B cell (primary cell): Measurements from ENCODE around the gene ARIH2. TPM values are rescaled to one million over a fixed set of nuclear protein-coding genes. Genes with fewer than 3 reads are reported as not detected.

Source experiments
- ATAC-seq: fragments of 200-7000 bp; cut with Tn5 transposase; one replicate; pipeline ENCODE4 v1.10.0; 2021; ENCODE audit warnings: low read depth, mild to moderate bottlenecking, moderate number of reproducible peaks, moderate library complexity
- CTCF ChIA-PET: fragments of 350-600 bp; sonication (Branson Sonifier 250); formaldehyde crosslinking; loops from one replicate; lab custom pipeline; 2021; ENCODE audit warnings: antibody characterized with exemption, inconsistent platforms; lab: Charles Lee
- POLR2A ChIA-PET: fragments of 350-600 bp; sonication (Branson Sonifier 250); formaldehyde crosslinking; loops from one replicate; lab custom pipeline; 2021; ENCODE audit warnings: antibody characterized with exemption; lab: Charles Lee
- DNase-seq: peaks from one replicate; pipeline ENCODE4 v3.0.0; 2013
- H2AFZ ChIP-seq: 2 replicates; pipeline ENCODE4 v1.6.1; 2012; ENCODE audit warnings: mild to moderate bottlenecking, low read depth, low read length; ENCODE audit not compliant: insufficient read depth, poor library complexity, severe bottlenecking
- H3K27ac ChIP-seq, 2 donors: 1 replicate in 1 of 2; 2 replicates in 1 of 2; pipeline ENCODE4 v1.5.1; 2012 to 2013; ENCODE audit warnings: low read length in 2 of 2, mild to moderate bottlenecking in 2 of 2, moderate library complexity in 1 of 2
- H3K27me3 ChIP-seq, 4 experiments: fragments of 200-600 bp in 1 of 4; sonication (generic) in 1 of 4; replicated peaks in 1 of 4; 1 replicate in 2 of 4; 2 replicates in 2 of 4; pipeline versions ENCODE4 v1.6.1 to v1.7.0; 2013 to 2016; ENCODE audit warnings: low read length in 3 of 4, mild to moderate bottlenecking in 2 of 4, mixed read lengths in 1 of 4, moderate library complexity in 1 of 4; ENCODE audit not compliant: insufficient read depth in 4 of 4, control insufficient read depth in 3 of 4; ENCODE audit errors: control extremely low read depth in 1 of 4
- H3K36me3 ChIP-seq, 2 experiments: replicated peaks in 1 of 2; 1 replicate in 1 of 2; 2 replicates in 1 of 2; pipeline versions ENCODE4 v1.6.1 to v1.7.1; 2013; ENCODE audit warnings: low read length in 1 of 2; ENCODE audit not compliant: insufficient read depth in 2 of 2, control insufficient read depth in 1 of 2; ENCODE audit errors: control extremely low read depth in 1 of 2, extremely low read depth in 1 of 2
- H3K4me1 ChIP-seq, 2 donors: fragments of 200-600 bp in 1 of 2; sonication (generic) in 1 of 2; 1 replicate in 1 of 2; 2 replicates in 1 of 2; pipeline versions ENCODE4 v1.5.1 to v1.6.1; 2013 to 2017; ENCODE audit warnings: low read length in 2 of 2; ENCODE audit not compliant: control insufficient read depth in 2 of 2, insufficient read depth in 2 of 2
- H3K4me2 ChIP-seq: replicated peaks from 2 replicates; pipeline ENCODE3; 2012; ENCODE audit warnings: mild to moderate bottlenecking, low read depth, low read length; ENCODE audit not compliant: poor library complexity, severe bottlenecking
- H3K4me3 ChIP-seq, 5 experiments: fragments of 200-600 bp in 1 of 5; sonication (generic) in 1 of 5; 1 replicate in 3 of 5; 2 replicates in 2 of 5; pipeline versions ENCODE4 v1.5.1 to v1.7.0; 2011 to 2016; ENCODE audit warnings: low read length in 4 of 5, mild to moderate bottlenecking in 4 of 5, low read depth in 2 of 5, control low read depth in 1 of 5, moderate library complexity in 1 of 5; ENCODE audit not compliant: insufficient read depth in 1 of 5; ENCODE audit errors: control extremely low read depth in 1 of 5, extremely low read depth in 1 of 5
- H3K79me2 ChIP-seq: fragments of 200-600 bp; sonication (generic); one replicate; pipeline ENCODE4 v1.6.0; 2016; ENCODE audit warnings: low read length; ENCODE audit not compliant: control insufficient read depth, insufficient read depth
- H3K9ac ChIP-seq: fragments of 200-600 bp; sonication (generic); 2 replicates; pipeline ENCODE4 v1.6.1; 2017; ENCODE audit warnings: mild to moderate bottlenecking, low read length, moderate library complexity
- H3K9me3 ChIP-seq, 3 donors: one replicate each; pipeline versions ENCODE4 v1.6.1 to v1.7.1; 2013; ENCODE audit warnings: low read length in 2 of 3; ENCODE audit not compliant: control insufficient read depth in 2 of 3, insufficient read depth in 1 of 3; ENCODE audit errors: control extremely low read depth in 1 of 3
- H4K20me1 ChIP-seq: 2 replicates; pipeline ENCODE4 v1.6.0; 2012; ENCODE audit warnings: mild to moderate bottlenecking, low read length; ENCODE audit not compliant: insufficient read depth, control insufficient read depth, poor library complexity, severe bottlenecking
- H3K27ac Mint-ChIP-seq: one replicate; pipeline ENCODE4 v1.8.0; 2021; ENCODE audit warnings: mixed read lengths
- H3K27me3 Mint-ChIP-seq: one replicate; pipeline ENCODE4 v1.8.0; 2021; ENCODE audit warnings: mixed read lengths
- H3K4me1 Mint-ChIP-seq: one replicate; pipeline ENCODE4 v1.8.0; 2021; ENCODE audit warnings: mixed read lengths
- H3K4me3 Mint-ChIP-seq: one replicate; pipeline ENCODE4 v1.8.0; 2021; ENCODE audit warnings: mixed read lengths
- H3K9me3 Mint-ChIP-seq: one replicate; pipeline ENCODE4 v1.8.0; 2022; ENCODE audit warnings: mixed read lengths; ENCODE audit not compliant: insufficient read depth
- CTCF ChIP-seq: fragments of 200-600 bp; IDR thresholded peaks from one replicate; pipeline ENCODE4 v1.8.0; 2022; ENCODE audit warnings: antibody characterized with exemption, mild to moderate bottlenecking
- EZH2 ChIP-seq: IDR thresholded peaks from 2 replicates; pipeline ENCODE4 v1.6.1; 2012; ENCODE audit warnings: borderline replicate concordance, low read depth, mild to moderate bottlenecking, moderate library complexity, low read length; ENCODE audit not compliant: insufficient read depth, poor library complexity, severe bottlenecking
- WGBS: methylation state at CpG from one replicate; pipeline ENCODE4 v1.1.5; 2013; ENCODE audit warnings: missing lambda C conversion rate; ENCODE audit not compliant: insufficient coverage; 5-methylcytosine and 5-hydroxymethylcytosine counted together
- intact Hi-C: fragments of 100-400 bp; cut with micrococcal nuclease; formaldehyde crosslinking; loops from one replicate; pipeline ENCODE4 v1.10.0; 2022
- polyA plus RNA-seq: library from polyadenylated mRNA; depleted of rRNA; stranded (reverse); fragments of >200 nt; gene quantifications from 2 replicates; pipeline ENCODE4 v1.2.3, GENCODE V29; 2012
- total RNA-seq, 2 donors: library from RNA; stranded (reverse); fragments of 120-200 nt in 1 of 2; gene quantifications; 1 replicate in 1 of 2; 2 replicates in 1 of 2; pipeline versions ENCODE4 v1.2.3 to v1.2.4, GENCODE V29; 2013 to 2022

ARIH2 gene
- total and polyA plus RNA-seq, 2 donors (not counting 1 experiment from before 2014, with no cell fraction given), result 114 to 148 TPM

GRCh38 chr3:48999085-48999858 lies 80.6 kb downstream of the ARIH2 start:
- no peak overlapping the region for H3K4me2 ChIP-seq
- Mint-ChIP-seq H3K4me1 (no peaks in the 10 kb centered on the region), H3K9me3 (no peaks in the 10 kb centered on the region), H3K27ac (no peak overlapping the region), H3K27me3 (no peaks in the 10 kb centered on the region), H3K4me3 (no peak overlapping the region)
- H3K79me2 ChIP-seq, result no peaks in the 10 kb centered on the region
- no peak for TF ChIP-seq EZH2
- TF ChIP-seq CTCF, result no peak
- no peak overlapping the region for H2AFZ ChIP-seq
- DNase-seq (no peak), ATAC-seq (no peak)
- H3K9ac ChIP-seq, result no peak overlapping the region
- H3K9me3 ChIP-seq, result no peaks in the 10 kb centered on the region
- H4K20me1 ChIP-seq, result no peaks in the 10 kb centered on the region
- no peaks in the 10 kb centered on the region for H3K27me3 ChIP-seq
- 95% methylated on average over 8 of the region's 8 CpGs for WGBS
- H3K36me3 ChIP-seq, result peaks cover 0 to 8% of the 10 kb centered on the region in 2 experiments
- POLR2A ChIA-PET, result no interaction called here
- CTCF ChIA-PET, result no interaction called here
- H3K4me1 ChIP-seq, result no peaks in the 10 kb centered on the region
- intact Hi-C loops, result no loop called here
- no peak overlapping the region for H3K27ac ChIP-seq
- no peak overlapping the region for H3K4me3 ChIP-seq

GRCh38 chr3:49001155-49001554 lies 82.5 kb downstream of the ARIH2 start:
- Histone ChIP-seq H2AFZ (no peak overlapping the region), H3K27ac (no peak overlapping the region), H3K79me2 (peaks cover 6% of the 10 kb centered on the region), H4K20me1 (no peaks in the 10 kb centered on the region), H3K9ac (no peak overlapping the region), H3K27me3 (no peaks in the 10 kb centered on the region), H3K4me2 (no peak overlapping the region), H3K36me3 (peaks cover 0 to 5% of the 10 kb centered on the region in 2 experiments), H3K4me1 (peaks cover 1% of the 10 kb centered on the region in 2 donors), H3K9me3 (no peaks in the 10 kb centered on the region), H3K4me3 (no peak overlapping the region)
- Mint-ChIP-seq H3K27ac (no peak overlapping the region), H3K9me3 (no peaks in the 10 kb centered on the region), H3K27me3 (no peaks in the 10 kb centered on the region), H3K4me3 (no peak overlapping the region), H3K4me1 (peaks cover under 1% of the 10 kb centered on the region)
- intact Hi-C loops, result no loop called here
- no peak for ATAC-seq
- POLR2A ChIA-PET, result no interaction called here
- 96% methylated on average over 6 of the region's 6 CpGs for WGBS
- no peak for DNase-seq
- CTCF ChIA-PET, result no interaction called here
- TF ChIP-seq CTCF, result no peak
- no peak for TF ChIP-seq EZH2
